NOMO-1 (cell line): ENCODE data around the gene A1CF.
"Not testable (repeated sequence)": the region's sequence is repeated elsewhere in the genome, so short reads cannot be mapped to it uniquely, and the experiment has no call there.

Source experiments
- DNase-seq, 2 experiments: peaks; one replicate each; lab custom pipeline; 2025; ENCODE audit not compliant: unreplicated experiment in 2 of 2; lab: John Stamatoyannopoulos, UW

Gene A1CF

GRCh38 chr10:50885097-50885859, at the start of gene A1CF:
Gene A1CF (minus strand): TSS chr10:50885627. CDS start chr10:50859940, 25,687 bp downstream.
- no peak for DNase-seq

GRCh38 chr10:50931948-50932431, 46.6 kb upstream of the A1CF start:
- DNase-seq, result no peak

- no peak for DNase-seq
These were observed 44.2 kb upstream of the A1CF start for GRCh38 chr10:50929670-50930069.

GRCh38 chr10:50928190-50928552, 42.7 kb upstream of the A1CF start:
- no peak for DNase-seq

- no peak for DNase-seq
These were observed 42.2 kb upstream of the A1CF start for GRCh38 chr10:50927522-50928189.

GRCh38 chr10:50923471-50923870, 38.0 kb upstream of the A1CF start:
- not testable (repeated sequence) for DNase-seq

- DNase-seq, result no peak
These were observed 33.6 kb upstream of the A1CF start for GRCh38 chr10:50919010-50919409.

- DNase-seq, result no peak
These were observed 33.1 kb upstream of the A1CF start for GRCh38 chr10:50918529-50918928.

GRCh38 chr10:50917486-50917885, 32.1 kb upstream of the A1CF start:
- no peak for DNase-seq

GRCh38 chr10:50909334-50910014, 24.0 kb upstream of the A1CF start:
- no peak for DNase-seq

GRCh38 chr10:50908366-50908765, 22.9 kb upstream of the A1CF start:
- no peak for DNase-seq

- DNase-seq, result not testable (repeated sequence)
These were observed 20.4 kb upstream of the A1CF start for GRCh38 chr10:50905797-50906196.

GRCh38 chr10:50896721-50897120, 11.3 kb upstream of the A1CF start:
- DNase-seq, result no peak

GRCh38 chr10:50894312-50894711, 8.9 kb upstream of the A1CF start:
- DNase-seq, result no peak

GRCh38 chr10:50892467-50892866, 7.0 kb upstream of the A1CF start:
- DNase-seq, result no peak

GRCh38 chr10:50884302-50884701, 1.1 kb downstream of the A1CF start:
- DNase-seq, result no peak

GRCh38 chr10:50883629-50884028, 1.8 kb downstream of the A1CF start:
- no peak for DNase-seq

GRCh38 chr10:50882540-50882983, 2.9 kb downstream of the A1CF start:
- DNase-seq, result no peak

GRCh38 chr10:50881046-50881445, 4.4 kb downstream of the A1CF start:
- DNase-seq, result not testable (repeated sequence)

- DNase-seq, result no peak
These were observed 9.0 kb downstream of the A1CF start for GRCh38 chr10:50876429-50876828.

- no peak for DNase-seq
These were observed 10.7 kb downstream of the A1CF start for GRCh38 chr10:50874723-50875122.

GRCh38 chr10:50866317-50866716, 19.1 kb downstream of the A1CF start:
- no peak for DNase-seq
